Small intestine (tissue), 7 donors: ENCODE data around the gene PPP1R9B. TPM values are rescaled to one million over a fixed set of nuclear protein-coding genes. Genes with fewer than 3 reads are reported as not detected.

Source experiments
- DNase-seq, 2 donors: peaks; one replicate each; pipeline versions ENCODE4 v3.0.0 to v3.0.0-alpha.2; 2013
- FAIRE-seq: peaks from 2 replicates; lab custom pipeline; 2012; peaks lifted over from hg19 to GRCh38; lab: Jason Lieb, UNC
- H3K27ac ChIP-seq, 3 donors: one replicate each; pipeline ENCODE4 v1.5.1; 2013; ENCODE audit warnings: low read length in 2 of 3, mild to moderate bottlenecking in 2 of 3, control low read depth in 1 of 3, inconsistent platforms in 1 of 3, low read depth in 1 of 3, moderate library complexity in 1 of 3
- H3K27me3 ChIP-seq, 3 donors: one replicate each; pipeline ENCODE4 v1.6.1; 2013; ENCODE audit warnings: low read length in 3 of 3, inconsistent platforms in 1 of 3; ENCODE audit not compliant: control insufficient read depth in 3 of 3, insufficient read depth in 3 of 3
- H3K36me3 ChIP-seq, 3 donors: one replicate each; pipeline ENCODE4 v1.6.1; 2013; ENCODE audit warnings: low read length in 3 of 3, inconsistent platforms in 1 of 3, low read depth in 1 of 3, mild to moderate bottlenecking in 1 of 3, moderate library complexity in 1 of 3; ENCODE audit not compliant: control insufficient read depth in 3 of 3, insufficient read depth in 2 of 3
- H3K4me1 ChIP-seq, 3 donors: one replicate each; pipeline ENCODE4 v1.6.1; 2013; ENCODE audit warnings: low read length in 2 of 3, inconsistent platforms in 1 of 3, low read depth in 1 of 3, mild to moderate bottlenecking in 1 of 3, moderate library complexity in 1 of 3; ENCODE audit not compliant: control insufficient read depth in 3 of 3, insufficient read depth in 2 of 3
- H3K4me3 ChIP-seq, 3 donors: one replicate each; pipeline ENCODE4 v1.5.1; 2013; ENCODE audit warnings: low read length in 3 of 3, control low read depth in 1 of 3, inconsistent platforms in 1 of 3, low read depth in 1 of 3, mild to moderate bottlenecking in 1 of 3, moderate library complexity in 1 of 3
- H3K9me3 ChIP-seq, 2 donors: one replicate each; pipeline ENCODE4 v1.6.1; 2013; ENCODE audit warnings: low read depth in 1 of 2, low read length in 1 of 2; ENCODE audit not compliant: control insufficient read depth in 2 of 2, insufficient read depth in 1 of 2
- WGBS, 3 donors: extraction: QIAGEN DNeasy Blood & Tissue Kit; methylation state at CpG; one replicate each; pipeline ENCODE4 v1.1.7; 2013; 5-methylcytosine and 5-hydroxymethylcytosine counted together
- polyA plus RNA-seq, 4 donors: library from polyadenylated mRNA; stranded (reverse) in 3 of 4; unstranded in 1 of 4; fragments of 200-250 nt in 3 of 4; fragments of 120-200 nt in 1 of 4; gene quantifications; one replicate each; pipeline versions ENCODE4 v1.2.1 to v1.2.3, GENCODE V29; 2013
- donor health status: healthy with polysubstance abuse.
- donor health status: control.
- donor health status: control.
- donor health status: Bipolar disorder and iron deficiency.
- donor health status: healthy.

Gene PPP1R9B
- polyA plus RNA-seq, 4 donors, result 14.1 to 31.8 (median 21.6) TPM

DNA sequence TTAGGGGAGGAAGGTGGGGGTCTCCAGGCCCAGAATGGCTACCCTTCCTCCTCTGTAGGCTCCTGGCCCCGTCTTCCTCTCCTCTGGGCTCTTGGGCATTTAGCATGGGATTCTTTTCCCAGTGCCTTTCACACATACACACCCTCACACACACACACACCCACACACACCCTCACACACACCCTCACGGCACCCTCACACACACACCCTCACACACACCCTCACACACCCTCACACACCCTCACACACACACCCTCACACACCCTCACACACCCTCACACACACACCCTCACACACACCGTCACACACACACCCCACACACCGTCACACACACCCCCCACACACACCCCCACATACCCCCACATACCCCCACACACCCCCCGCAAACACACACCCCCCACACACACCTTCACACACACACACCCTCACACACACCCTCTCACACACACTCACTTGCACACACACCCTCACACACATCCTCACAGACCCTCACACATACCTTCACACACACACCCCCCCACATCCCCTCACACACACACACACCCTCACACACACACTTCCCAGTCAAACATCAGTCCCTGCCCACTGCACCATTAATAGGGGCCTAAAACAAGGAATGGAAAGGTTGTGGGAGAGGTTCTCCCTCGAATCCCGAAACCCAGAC, 16.2 kb upstream of the PPP1R9B start:
- 57 to 66% (median 65%) methylated on average over 7 of the region's 7 CpGs for WGBS, 3 donors
- H3K27me3 ChIP-seq, result peaks cover 0 to 11% (median 0%) of the 10 kb centered on the region in 3 donors
- no peak overlapping the region for H3K4me3 ChIP-seq
- H3K9me3 ChIP-seq, result no peaks in the 10 kb centered on the region
- peaks cover 0 to 4% (median 0%) of the 10 kb centered on the region in 3 donors for H3K4me1 ChIP-seq
- no peak for FAIRE-seq
- DNase-seq, result no peak
- no peaks in the 10 kb centered on the region for H3K36me3 ChIP-seq
- H3K27ac ChIP-seq, result no peak overlapping the region

DNA sequence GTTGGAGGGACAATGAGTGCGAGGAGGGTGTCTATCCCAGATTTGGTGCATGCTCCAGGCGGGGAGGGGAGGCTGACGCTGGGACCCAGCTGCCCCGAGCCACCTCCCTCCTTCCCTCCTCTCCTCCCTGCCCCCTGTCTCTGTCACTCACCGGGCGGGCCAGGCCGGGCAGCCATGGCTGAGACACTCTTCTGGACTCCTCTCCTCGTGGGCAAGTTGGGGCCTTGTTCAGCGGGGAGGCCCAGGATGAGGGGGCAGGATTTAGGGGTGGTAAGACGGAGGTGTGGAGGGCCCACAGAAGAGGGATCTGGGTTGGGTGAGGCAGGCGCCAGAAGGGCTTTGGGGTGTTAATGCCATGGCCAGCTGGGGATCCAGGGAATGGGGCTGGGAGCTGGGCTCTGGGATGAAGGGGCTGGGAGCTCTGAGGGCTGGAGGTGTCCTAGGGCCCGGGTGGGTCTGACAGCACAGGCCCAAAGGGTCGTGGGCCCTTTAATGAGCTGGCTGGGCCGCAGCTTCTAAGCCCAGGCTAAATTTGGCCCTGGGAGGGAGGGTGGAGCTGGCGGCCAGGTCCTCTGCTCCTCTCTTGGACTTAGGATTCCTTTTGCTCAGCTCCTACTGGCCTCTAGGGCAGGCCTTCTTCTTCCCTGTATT, 15.5 kb upstream of the PPP1R9B start, which contains the start of gene SGCA:
TSS of gene SGCA (plus strand) at position 139 of the 651 bp plus-strand sequence. CDS start at position 175, 36 bp downstream.
- Histone ChIP-seq H3K36me3 (no peaks in the 10 kb centered on the region), H3K4me1 (peaks cover 0 to 5% (median 0%) of the 10 kb centered on the region in 3 donors), H3K27me3 (peaks cover 0 to 11% (median 0%) of the 10 kb centered on the region in 3 donors), H3K4me3 (no peak within 1 kb of the TSS), H3K9me3 (no peaks in the 10 kb centered on the region), H3K27ac (peak within 1 kb of the TSS in 1 of 3 donors; percentile 47)
- DNase-seq (no peak), FAIRE-seq (no peak)
- 63 to 72% (median 63%) methylated on average over 13 to 15 of the region's 15 CpGs for WGBS, 3 donors

DNA sequence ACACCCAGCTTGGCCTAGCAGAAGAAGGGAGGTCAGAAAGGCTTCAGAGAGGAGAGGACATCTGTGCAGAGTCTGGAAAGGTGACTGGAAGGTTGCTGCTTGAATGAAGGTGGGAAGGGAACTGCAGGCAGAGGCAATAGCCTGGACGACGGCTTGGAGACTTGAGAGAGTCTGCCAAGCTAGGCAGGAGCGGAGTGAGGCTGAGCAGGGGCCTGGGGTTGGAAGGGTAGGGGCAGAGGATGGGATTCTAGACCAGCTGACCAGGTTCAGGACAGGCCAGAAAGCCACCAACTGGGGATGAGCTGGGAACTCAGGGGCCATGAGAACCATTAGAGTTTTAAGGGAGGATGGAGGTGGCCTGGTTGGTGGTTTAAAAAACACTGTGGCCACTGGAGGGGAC, 15.0 kb upstream of the PPP1R9B start:
- Histone ChIP-seq H3K4me3 (no peak overlapping the region), H3K27me3 (peaks cover 0 to 17% (median 0%) of the 10 kb centered on the region in 3 donors), H3K9me3 (no peaks in the 10 kb centered on the region), H3K27ac (peak overlapping the region in 1 of 3 donors; percentile 47), H3K36me3 (no peaks in the 10 kb centered on the region), H3K4me1 (peaks cover 0 to 9% (median 0%) of the 10 kb centered on the region in 3 donors)
- no peak for FAIRE-seq
- WGBS, 3 donors, result 86 to 93% (median 88%) methylated on average over 3 of the region's 3 CpGs
- no peak for DNase-seq

DNA sequence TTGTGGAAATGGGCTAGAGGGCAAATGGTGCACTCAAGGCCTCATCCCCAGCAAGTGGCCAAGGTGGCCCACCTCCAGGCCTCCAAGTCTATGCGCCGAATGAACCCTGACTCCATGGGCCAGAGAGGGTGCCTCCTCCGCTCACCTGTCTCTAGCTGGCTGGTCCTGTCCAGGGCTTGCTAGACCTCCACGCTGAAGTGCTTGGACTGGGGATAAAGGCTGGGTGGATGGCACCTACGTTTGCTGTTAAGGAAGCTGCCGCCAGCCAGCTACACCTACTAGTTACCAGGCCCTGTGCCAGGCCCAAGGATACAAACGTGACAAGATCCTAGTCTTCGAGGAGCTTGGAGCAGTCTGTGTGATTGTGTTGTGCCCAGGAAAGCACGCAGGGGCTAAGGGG, 14.6 kb upstream of the PPP1R9B start:
- Histone ChIP-seq H3K4me3 (no peak overlapping the region), H3K9me3 (no peaks in the 10 kb centered on the region), H3K27ac (no peak overlapping the region), H3K27me3 (peaks cover 0 to 17% (median 0%) of the 10 kb centered on the region in 3 donors), H3K4me1 (peaks cover 0 to 9% (median 0%) of the 10 kb centered on the region in 3 donors), H3K36me3 (no peaks in the 10 kb centered on the region)
- DNase-seq (no peak), FAIRE-seq (no peak)
- WGBS, 3 donors, result 83 to 91% (median 90%) methylated on average over 9 of the region's 9 CpGs

DNA sequence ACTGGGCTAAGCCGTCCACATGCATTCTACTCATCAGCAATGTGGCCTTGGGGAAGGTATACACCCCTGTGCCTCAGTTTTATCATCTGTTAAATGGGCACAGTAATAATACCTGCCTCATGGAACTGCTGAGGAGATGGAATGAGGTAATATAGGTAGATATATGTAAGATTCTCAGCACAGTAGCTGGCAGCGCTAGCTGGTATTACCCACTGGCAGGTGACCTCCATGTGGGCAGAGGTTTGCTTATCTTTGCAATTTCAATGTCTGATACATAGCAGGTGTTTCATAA, 14.2 kb upstream of the PPP1R9B start:
- FAIRE-seq (no peak), DNase-seq (no peak)
- Histone ChIP-seq H3K36me3 (no peaks in the 10 kb centered on the region), H3K27me3 (peaks cover 0 to 17% (median 0%) of the 10 kb centered on the region in 3 donors), H3K4me3 (no peak overlapping the region), H3K9me3 (no peaks in the 10 kb centered on the region), H3K27ac (no peak overlapping the region), H3K4me1 (peaks cover 0 to 9% (median 0%) of the 10 kb centered on the region in 3 donors)
- 82 to 90% (median 85%) methylated on average over 2 of the region's 2 CpGs for WGBS, 3 donors

DNA sequence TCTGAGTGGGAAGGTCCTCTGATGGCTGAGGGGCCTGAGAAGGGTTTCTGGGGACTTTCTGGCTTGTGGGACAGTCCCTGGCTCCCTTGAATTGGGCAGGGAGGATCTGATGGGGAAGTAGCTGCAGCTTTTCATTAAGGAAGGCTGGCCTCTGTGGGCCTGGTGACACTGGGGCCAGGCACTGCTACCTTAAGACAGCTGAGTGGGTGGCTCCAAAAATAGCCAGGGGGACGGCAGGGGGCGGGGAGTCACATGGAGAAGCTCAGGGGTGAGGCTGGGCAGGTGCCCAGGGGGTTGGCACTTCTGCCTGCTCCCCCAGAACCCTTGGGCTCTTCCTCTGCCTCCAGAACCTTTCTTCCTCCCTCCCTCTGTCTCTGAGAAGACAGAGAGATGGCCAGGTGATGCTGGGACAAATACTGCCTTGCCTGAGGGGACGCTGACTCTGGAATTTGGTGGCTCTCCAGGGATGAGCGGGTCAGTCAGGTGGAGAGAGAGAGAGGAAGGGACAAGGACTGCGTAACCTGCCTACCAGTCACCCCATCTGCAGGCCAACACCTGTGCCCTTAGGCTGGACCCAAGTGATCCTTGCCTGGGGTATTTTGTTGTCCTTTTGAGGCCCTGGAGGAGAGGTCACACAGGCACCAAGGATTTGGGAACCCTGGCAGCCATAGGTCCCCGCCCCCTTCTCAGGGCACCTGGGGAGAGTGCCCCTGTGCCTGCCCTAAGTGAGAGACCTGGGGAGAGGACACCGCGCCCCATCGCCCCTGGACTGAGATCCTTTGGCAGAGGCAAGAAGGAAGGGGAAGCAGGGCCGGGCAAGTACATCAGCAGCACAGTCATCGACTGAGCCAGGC, 13.6 kb upstream of the PPP1R9B start:
- Histone ChIP-seq H3K9me3 (no peaks in the 10 kb centered on the region), H3K27ac (no peak overlapping the region), H3K4me1 (peaks cover 0 to 7% (median 0%) of the 10 kb centered on the region in 3 donors), H3K4me3 (no peak overlapping the region), H3K27me3 (peaks cover 0 to 17% (median 0%) of the 10 kb centered on the region in 3 donors), H3K36me3 (no peaks in the 10 kb centered on the region)
- FAIRE-seq, result no peak
- WGBS, 3 donors, result 73 to 91% (median 83%) methylated on average over 9 to 11 of the region's 11 CpGs
- DNase-seq, result no peak

DNA sequence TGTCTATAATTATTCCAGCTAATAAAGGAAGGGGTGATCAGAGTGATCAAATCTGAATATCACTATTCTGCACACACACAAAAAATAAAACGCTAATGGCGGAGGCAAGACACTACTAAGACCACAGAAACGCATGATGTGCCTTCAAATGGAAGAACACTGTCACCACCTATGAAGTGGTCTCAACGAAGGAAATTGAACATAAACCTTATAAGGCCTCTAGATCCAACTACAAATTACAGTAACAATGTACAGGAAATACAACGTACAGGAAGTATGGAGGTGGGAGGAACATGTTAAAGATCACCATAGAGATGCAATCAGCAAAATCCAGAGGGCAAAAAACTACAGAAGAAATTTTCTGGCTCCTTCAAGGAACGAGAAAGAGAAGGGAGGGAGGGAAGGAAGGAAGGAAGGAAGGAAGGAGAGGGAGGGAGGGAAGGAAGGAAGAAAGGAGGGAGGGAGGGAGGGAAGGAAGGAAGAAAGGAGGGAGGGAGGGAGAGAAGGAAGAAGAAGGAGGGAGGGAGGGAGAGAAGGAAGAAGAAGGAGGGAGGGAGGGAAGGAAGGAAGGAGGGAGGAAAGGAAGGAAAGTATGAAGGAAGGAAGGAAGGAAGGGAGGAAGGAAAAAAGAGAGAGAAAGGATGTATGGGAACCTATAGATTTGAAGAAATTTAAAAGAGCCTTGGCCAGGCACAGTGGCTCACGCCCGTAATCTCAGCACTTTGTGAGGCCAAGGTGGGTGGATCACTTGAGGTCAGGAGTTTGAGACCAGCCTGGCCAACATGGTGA, 12.2 kb upstream of the PPP1R9B start:
- 64 to 70% (median 66%) methylated on average over 8 of the region's 8 CpGs for WGBS, 3 donors
- Histone ChIP-seq H3K36me3 (no peaks in the 10 kb centered on the region), H3K4me3 (no peak overlapping the region), H3K27ac (no peak overlapping the region), H3K27me3 (peaks cover 0 to 14% (median 0%) of the 10 kb centered on the region in 3 donors), H3K9me3 (no peaks in the 10 kb centered on the region), H3K4me1 (peaks cover 0 to 5% (median 0%) of the 10 kb centered on the region in 3 donors)
- no peak for DNase-seq
- no peak for FAIRE-seq
